ENCODE measurements around the gene ROR2. TPM values are rescaled to one million over a fixed set of nuclear protein-coding genes. Genes with fewer than 3 reads are reported as not detected.

The ROR2 gene
- polyA plus RNA-seq, 3 donors, result not detected

DNA sequence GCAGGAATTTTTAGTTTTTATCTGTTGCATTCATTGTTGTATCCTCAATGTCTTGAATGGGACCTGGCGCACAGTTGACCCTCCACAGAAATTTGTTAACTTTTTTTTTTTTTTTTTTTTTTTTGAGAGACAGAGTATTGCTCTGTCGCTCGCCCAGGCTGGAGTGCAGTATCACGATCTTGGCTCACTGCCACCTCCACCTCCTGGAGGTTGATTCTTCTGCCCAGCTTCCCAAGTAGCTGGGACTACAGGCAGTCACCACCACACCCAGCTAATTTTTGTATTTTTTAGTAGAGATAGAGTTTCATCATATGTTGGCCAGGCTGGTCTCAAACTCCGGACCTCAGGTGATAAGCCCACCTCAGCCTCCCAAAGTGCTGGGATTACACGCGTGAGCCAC, 205.9 kb downstream of the ROR2 start:
- Histone ChIP-seq H3K9me3 (replicated peaks in 1 of 2; ENCODE audit: control insufficient read depth in 1 of 2, insufficient read depth in 1 of 2, low read length in 2 of 2) (no peaks in the 10 kb centered on the region), H3K36me3 (replicated peaks in 1 of 2; ENCODE audit: control insufficient read depth in 1 of 2, insufficient read depth in 2 of 2, low read length in 2 of 2) (no peaks in the 10 kb centered on the region), H3K27me3 (ENCODE audit: control insufficient read depth in 2 of 2, insufficient read depth in 2 of 2, low read length in 2 of 2) (no peaks in the 10 kb centered on the region), H2AFZ (ENCODE audit: insufficient read depth, low read depth, low read length, poor library complexity, severe bottlenecking) (no peak overlapping the region), H3K4me1 (ENCODE audit: control insufficient read depth in 1 of 2, insufficient read depth in 2 of 2, low read length in 2 of 2) (no peaks in the 10 kb centered on the region), H3K9ac (ENCODE audit: insufficient read depth, low read length, poor library complexity, severe bottlenecking) (no peak overlapping the region), H3K4me3 (replicated peaks in 1 of 3; ENCODE audit: low read depth in 2 of 3, low read length in 3 of 3) (no peak overlapping the region), H4K20me1 (ENCODE audit: insufficient read depth, low read length) (no peaks in the 10 kb centered on the region), H3K4me2 (replicated peaks; ENCODE audit: extremely low read depth, low read length, poor library complexity, severe bottlenecking) (no peak overlapping the region), H3K27ac (ENCODE audit: low read depth in 1 of 2, low read length in 2 of 2) (no peak overlapping the region), H3K79me2 (ENCODE audit: insufficient read depth, low read length) (no peaks in the 10 kb centered on the region)
- peaks cover 0 to 3% (median 0%) of the 10 kb centered on the region in 7 donors for H3K9me3 Mint-ChIP-seq
- TF ChIP-seq, protein P1, sequence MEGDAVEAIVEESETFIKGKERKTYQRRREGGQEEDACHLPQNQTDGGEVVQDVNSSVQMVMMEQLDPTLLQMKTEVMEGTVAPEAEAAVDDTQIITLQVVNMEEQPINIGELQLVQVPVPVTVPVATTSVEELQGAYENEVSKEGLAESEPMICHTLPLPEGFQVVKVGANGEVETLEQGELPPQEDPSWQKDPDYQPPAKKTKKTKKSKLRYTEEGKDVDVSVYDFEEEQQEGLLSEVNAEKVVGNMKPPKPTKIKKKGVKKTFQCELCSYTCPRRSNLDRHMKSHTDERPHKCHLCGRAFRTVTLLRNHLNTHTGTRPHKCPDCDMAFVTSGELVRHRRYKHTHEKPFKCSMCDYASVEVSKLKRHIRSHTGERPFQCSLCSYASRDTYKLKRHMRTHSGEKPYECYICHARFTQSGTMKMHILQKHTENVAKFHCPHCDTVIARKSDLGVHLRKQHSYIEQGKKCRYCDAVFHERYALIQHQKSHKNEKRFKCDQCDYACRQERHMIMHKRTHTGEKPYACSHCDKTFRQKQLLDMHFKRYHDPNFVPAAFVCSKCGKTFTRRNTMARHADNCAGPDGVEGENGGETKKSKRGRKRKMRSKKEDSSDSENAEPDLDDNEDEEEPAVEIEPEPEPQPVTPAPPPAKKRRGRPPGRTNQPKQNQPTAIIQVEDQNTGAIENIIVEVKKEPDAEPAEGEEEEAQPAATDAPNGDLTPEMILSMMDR (IDR thresholded peaks at IDR 0.05), result no peak
- H3K27me3 Mint-ChIP-seq (ENCODE audit: low read depth in 3 of 3), result peaks cover 2 to 7% (median 3%) of the 10 kb centered on the region in 3 donors
- intact Hi-C loops (cut with micrococcal nuclease), result no loop called here
- no peak overlapping the region for H3K4me3 Mint-ChIP-seq
- DNase-seq, result no peak
- no peaks in the 10 kb centered on the region for H3K4me1 Mint-ChIP-seq
- H3K27ac Mint-ChIP-seq, result no peak overlapping the region
- no CpG with 5 or more reads among the region's 7 CpGs for WGBS (ENCODE audit: insufficient coverage)
- H3K36me3 Mint-ChIP-seq, result no peaks in the 10 kb centered on the region

DNA sequence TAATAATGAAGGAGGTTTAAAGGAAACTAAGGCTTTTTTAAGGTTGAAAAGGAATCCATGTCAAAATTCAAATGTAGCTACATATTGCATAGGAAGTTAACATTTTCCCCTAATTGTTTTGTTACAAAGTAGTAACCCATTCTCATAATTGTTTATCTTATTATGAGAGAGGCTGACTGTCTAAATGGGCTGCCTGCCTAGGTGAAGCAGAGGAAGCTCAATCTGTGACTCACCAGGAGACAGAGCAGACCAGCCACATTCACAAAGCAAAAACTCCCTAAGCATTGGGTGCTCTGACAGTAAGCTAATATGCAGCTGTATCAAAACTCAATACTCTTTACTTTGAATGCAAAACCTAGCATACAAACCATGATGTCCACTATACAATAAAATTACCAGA, 208.5 kb downstream of the ROR2 start:
- TF ChIP-seq, protein P1 (IDR thresholded peaks at IDR 0.05), result no peak
- intact Hi-C loops (cut with micrococcal nuclease), result no loop called here
- H3K9me3 ChIP-seq (replicated peaks in 1 of 2; ENCODE audit: control insufficient read depth in 1 of 2, insufficient read depth in 1 of 2, low read length in 2 of 2), result no peaks in the 10 kb centered on the region
- H3K36me3 ChIP-seq (replicated peaks in 1 of 2; ENCODE audit: control insufficient read depth in 1 of 2, insufficient read depth in 2 of 2, low read length in 2 of 2), result no peaks in the 10 kb centered on the region
- H3K4me2 ChIP-seq (replicated peaks; ENCODE audit: extremely low read depth, low read length, poor library complexity, severe bottlenecking), result no peak overlapping the region
- no peak for DNase-seq
- H3K27ac Mint-ChIP-seq, result no peak overlapping the region
- no peaks in the 10 kb centered on the region for H3K27me3 ChIP-seq (ENCODE audit: control insufficient read depth in 2 of 2, insufficient read depth in 2 of 2, low read length in 2 of 2)
- no peaks in the 10 kb centered on the region for H4K20me1 ChIP-seq (ENCODE audit: insufficient read depth, low read length)
- H3K36me3 Mint-ChIP-seq, result no peaks in the 10 kb centered on the region
- no peak overlapping the region for H2AFZ ChIP-seq (ENCODE audit: insufficient read depth, low read depth, low read length, poor library complexity, severe bottlenecking)
- H3K4me1 ChIP-seq (ENCODE audit: control insufficient read depth in 1 of 2, insufficient read depth in 2 of 2, low read length in 2 of 2), result no peaks in the 10 kb centered on the region
- H3K27me3 Mint-ChIP-seq (ENCODE audit: low read depth in 3 of 3), result peaks cover 2 to 5% (median 3%) of the 10 kb centered on the region in 3 donors
- no peaks in the 10 kb centered on the region for H3K4me1 Mint-ChIP-seq
- no peak overlapping the region for H3K9ac ChIP-seq (ENCODE audit: insufficient read depth, low read length, poor library complexity, severe bottlenecking)
- no peak overlapping the region for H3K4me3 ChIP-seq (replicated peaks in 1 of 3; ENCODE audit: low read depth in 2 of 3, low read length in 3 of 3)
- H3K27ac ChIP-seq (ENCODE audit: low read depth in 1 of 2, low read length in 2 of 2), result no peak overlapping the region
- H3K79me2 ChIP-seq (ENCODE audit: insufficient read depth, low read length), result no peaks in the 10 kb centered on the region
- peaks cover 0 to 3% (median 0%) of the 10 kb centered on the region in 7 donors for H3K9me3 Mint-ChIP-seq
- no peak overlapping the region for H3K4me3 Mint-ChIP-seq
